GM12878 (cell line): Measurements from ENCODE around the gene PAGE4. TPM values are rescaled to one million over a fixed set of nuclear protein-coding genes. Genes with fewer than 3 reads are reported as not detected.

ENCODE experiments used
- ATAC-seq: fragments of 200-7000 bp; cut with Tn5 transposase; 3 replicates; pipeline ENCODE4 v1.9.1; 2020; ENCODE audit warnings: mild to moderate bottlenecking, moderate library complexity
- BruUV-seq: library from RNA; stranded (reverse); fragments of 400-500 nt; replicated peaks from 2 replicates; lab custom pipeline; 2021; lab: Mats Ljungman, UMichigan
- CTCF ChIA-PET: fragments of 300-600 bp; sonication (Branson Sonifier 250); formaldehyde crosslinking; extraction: SDS; loops from one replicate; lab custom pipeline; 2021; ENCODE audit warnings: inconsistent platforms; lab: Yijun Ruan, JAX
- POLR2A ChIA-PET: fragments of 350-600 bp; formaldehyde crosslinking; extraction: SDS; loops from one replicate; lab custom pipeline; 2021; ENCODE audit warnings: inconsistent platforms; lab: Charles Lee
- RAD21 ChIA-PET: fragments of 300-600 bp; sonication (Branson Sonifier 250); formaldehyde crosslinking; loops from one replicate; lab custom pipeline; 2023; ENCODE audit warnings: antibody characterized with exemption; ENCODE audit not compliant: unreplicated experiment; lab: Charles Lee
- SMC1A ChIA-PET: fragments of 300-600 bp; sonication (Branson Sonifier 250); formaldehyde crosslinking; loops from one replicate; lab custom pipeline; 2023; ENCODE audit not compliant: unreplicated experiment, uncharacterized antibody; lab: Charles Lee
- DNase-seq: peaks from one replicate; pipeline ENCODE4 v3.0.0-alpha.2; 2011; ENCODE audit warnings: low read depth, low spot score
- FAIRE-seq: peaks from 3 replicates; lab custom pipeline; 2011; peaks lifted over from hg19 to GRCh38; lab: Jason Lieb, UNC
- H2AFZ ChIP-seq: 2 replicates; pipeline ENCODE4 v1.6.0; 2011; ENCODE audit warnings: low read depth, low read length, control low read depth; ENCODE audit not compliant: control insufficient read depth
- H3K27ac ChIP-seq: 2 replicates; pipeline ENCODE4 v1.5.1; 2011; ENCODE audit warnings: control low read depth; ENCODE audit not compliant: control insufficient read depth, insufficient read depth
- H3K27me3 ChIP-seq, 2 experiments: replicated peaks in 1 of 2; 2 replicates each; pipeline versions ENCODE4 v1.6.0 to v1.6.1; 2011; ENCODE audit warnings: low read length in 1 of 2; ENCODE audit not compliant: control insufficient read depth in 2 of 2, insufficient read depth in 2 of 2
- H3K36me3 ChIP-seq, 2 experiments: 2 replicates each; pipeline ENCODE4 v1.5.1; 2011; ENCODE audit warnings: low read length in 1 of 2; ENCODE audit not compliant: control insufficient read depth in 2 of 2, insufficient read depth in 2 of 2
- H3K4me1 ChIP-seq: 2 replicates; pipeline ENCODE4 v1.6.1; 2011; ENCODE audit warnings: mild to moderate bottlenecking, low read length, moderate library complexity, mixed read lengths; ENCODE audit not compliant: control insufficient read depth, insufficient read depth
- H3K4me2 ChIP-seq: 2 replicates; pipeline ENCODE4 v1.6.0; 2011; ENCODE audit warnings: control low read depth; ENCODE audit not compliant: control insufficient read depth, insufficient read depth
- H3K4me3 ChIP-seq: fragments of 200-600 bp; sonication (generic); 2 replicates; pipeline ENCODE4 v1.5.1; 2016
- H3K79me2 ChIP-seq: 2 replicates; pipeline ENCODE4 v1.6.0; 2011; ENCODE audit warnings: low read length; ENCODE audit not compliant: control insufficient read depth, insufficient read depth
- H3K9ac ChIP-seq: 2 replicates; pipeline ENCODE4 v1.8.0; 2011; ENCODE audit warnings: low read length, control low read depth, mixed read lengths; ENCODE audit not compliant: control insufficient read depth, insufficient read depth
- H3K9me3 ChIP-seq: replicated peaks from 3 replicates; pipeline ENCODE4 v1.5.1; 2011; ENCODE audit warnings: mild to moderate bottlenecking, low read length; ENCODE audit not compliant: control insufficient read depth, insufficient read depth
- H4K20me1 ChIP-seq: 2 replicates; pipeline ENCODE4 v1.6.0; 2011; ENCODE audit not compliant: control insufficient read depth, insufficient read depth
- BMI1 ChIP-seq: fragments of 450-650 bp; IDR thresholded peaks from 2 replicates; pipeline ENCODE4 v1.6.1; 2016; ENCODE audit warnings: mild to moderate bottlenecking, moderate library complexity, borderline replicate concordance
- CBX3 ChIP-seq: fragments of 200-600 bp; sonication (generic); IDR thresholded peaks from 2 replicates; pipeline ENCODE4 v1.6.1; 2016; ENCODE audit warnings: low read depth, borderline replicate concordance
- CHD1 ChIP-seq: IDR thresholded peaks from 2 replicates; pipeline ENCODE4 v1.6.1; 2012; ENCODE audit warnings: low read depth, low read length, improper control_type of control experiment
- CHD2 ChIP-seq: IDR thresholded peaks from 2 replicates; pipeline ENCODE4 v1.6.1; 2011; ENCODE audit warnings: low read depth, low read length, improper control_type of control experiment, borderline replicate concordance
- CTCF ChIP-seq, 3 experiments: IDR thresholded peaks in 2 of 3; conservative IDR thresholded peaks in 1 of 3; 2 replicates each; pipeline ENCODE4 v1.5.1; 2011; ENCODE audit warnings: low read depth in 3 of 3, low read length in 3 of 3, mild to moderate bottlenecking in 3 of 3, control low read depth in 2 of 3, moderate library complexity in 2 of 3, inconsistent platforms in 1 of 3, mixed read lengths in 1 of 3; ENCODE audit not compliant: control insufficient read depth in 2 of 3, insufficient read depth in 1 of 3; ENCODE audit errors: extremely low read depth in 1 of 3
- EP300 ChIP-seq, 2 experiments: fragments of 150-350 bp in 1 of 2; IDR thresholded peaks; 2 replicates each; pipeline ENCODE4 v1.6.1; 2011 to 2012; ENCODE audit warnings: low read depth in 2 of 2, low read length in 2 of 2, borderline replicate concordance in 1 of 2, improper control_type of control experiment in 1 of 2, inconsistent platforms in 1 of 2; ENCODE audit not compliant: control insufficient read depth in 1 of 2
- ESRRA ChIP-seq: IDR thresholded peaks from 2 replicates; pipeline ENCODE4 v1.6.1; 2012; ENCODE audit warnings: mild to moderate bottlenecking, low read length, improper control_type of control experiment
- FOS ChIP-seq: IDR thresholded peaks from 3 replicates; pipeline ENCODE4 v1.6.1; 2011; ENCODE audit warnings: borderline replicate concordance; ENCODE audit not compliant: insufficient read length; ENCODE audit errors: extremely low read depth
- HDGF ChIP-seq: fragments of 450-650 bp; IDR thresholded peaks from 2 replicates; pipeline ENCODE4 v1.6.1; 2016; ENCODE audit warnings: antibody characterized with exemption
- JUNB ChIP-seq: IDR thresholded peaks from 2 replicates; pipeline ENCODE4 v1.6.1; 2016; ENCODE audit warnings: antibody characterized with exemption, mild to moderate bottlenecking
- MEF2B ChIP-seq: fragments of 450-650 bp; IDR thresholded peaks from 2 replicates; pipeline ENCODE4 v1.6.1; 2018; ENCODE audit warnings: mild to moderate bottlenecking, moderate library complexity; ENCODE audit not compliant: partially characterized antibody, poor library complexity, severe bottlenecking
- PKNOX1 ChIP-seq: fragments of 450-650 bp; IDR thresholded peaks from 2 replicates; pipeline ENCODE4 v1.6.1; 2016; ENCODE audit warnings: mild to moderate bottlenecking
- PML ChIP-seq: IDR thresholded peaks from 2 replicates; pipeline ENCODE4 v1.6.1; 2012; ENCODE audit warnings: low read length, inconsistent platforms
- SMC3 ChIP-seq: IDR thresholded peaks from 2 replicates; pipeline ENCODE4 v1.6.1; 2011; ENCODE audit warnings: low read length, improper control_type of control experiment, borderline replicate concordance
- SPI1 ChIP-seq: IDR thresholded peaks from 2 replicates; pipeline ENCODE4 v1.6.1; 2011; ENCODE audit warnings: low read depth, mild to moderate bottlenecking, low read length, moderate library complexity, borderline replicate concordance; ENCODE audit not compliant: insufficient read depth
- SUZ12 ChIP-seq: fragments of 200-600 bp; sonication (generic); IDR thresholded peaks from one replicate; pipeline ENCODE4 v1.6.1; 2018; ENCODE audit warnings: antibody characterized with exemption, mild to moderate bottlenecking; ENCODE audit not compliant: unreplicated experiment
- TCF3 ChIP-seq: IDR thresholded peaks from 2 replicates; pipeline ENCODE4 v1.6.1; 2012; ENCODE audit warnings: low read depth, mild to moderate bottlenecking, low read length, borderline replicate concordance; ENCODE audit not compliant: insufficient read depth
- USF2 ChIP-seq: IDR thresholded peaks from 2 replicates; pipeline ENCODE4 v1.6.1; 2011; ENCODE audit warnings: low read depth, low read length, improper control_type of control experiment, borderline replicate concordance
- YY1 ChIP-seq: IDR thresholded peaks from 2 replicates; pipeline ENCODE4 v1.6.1; 2011; ENCODE audit warnings: low read depth, mild to moderate bottlenecking, low read length
- WGBS: methylation state at CpG from one replicate; pipeline ENCODE4 v1.1.6; 2016; ENCODE audit warnings: low lambda C conversion rate; ENCODE audit not compliant: insufficient replicate concordance, insufficient coverage; ENCODE audit errors: missing lambda C conversion rate; 5-methylcytosine and 5-hydroxymethylcytosine counted together
- in situ Hi-C: fragments of 300-500 bp; cut with MboI; formaldehyde crosslinking; loops from 9 replicates; pipeline ENCODE4 v1.14.3; 2018; ENCODE audit warnings: mixed read lengths
- intact Hi-C: fragments of 100-400 bp; cut with micrococcal nuclease; formaldehyde crosslinking; loops from one replicate; pipeline ENCODE4 v1.14.2; 2022; ENCODE audit not compliant: unreplicated experiment
- polyA plus RNA-seq, 11 experiments: library from polyadenylated mRNA; depleted of rRNA in 4 of 11; unstranded in 6 of 11; stranded (reverse) in 5 of 11; fragments of >200 nt; fragmentation: Nextera tagmentation in 4 of 11; fragmentation: Illumina TruSeq in 1 of 11; extraction: Ambion mirVana in 4 of 11; extraction: Trizol in 1 of 11; gene quantifications; 1 replicate in 1 of 11; 2 replicates in 10 of 11; pipeline versions ENCODE4 v1.2.1 to v1.2.3, GENCODE V29; 2011 to 2016; ENCODE audit warnings: inconsistent platforms in 2 of 11, missing spikeins in 2 of 11, low read depth in 1 of 11
- total RNA-seq, 4 experiments: library from RNA; depleted of rRNA in 3 of 4; stranded (reverse); fragments of >200 nt in 3 of 4; fragmentation: Illumina TruSeq in 1 of 4; extraction: Trizol in 1 of 4; gene quantifications; 2 replicates each; pipeline versions ENCODE4 v1.2.1 to v1.2.3, GENCODE V29; 2013 to 2021
- TF ChIP-seq, protein P1 (sequence below): IDR thresholded peaks from 2 replicates; pipeline ENCODE4 v1.6.1; 2012; ENCODE audit warnings: low read depth, low read length, improper control_type of control experiment

PAGE4 gene
- total and polyA plus RNA-seq, 10 of the 15 experiments (the other 5 are each of a cell fraction or from before 2014, with no cell fraction given), result not detected

DNA sequence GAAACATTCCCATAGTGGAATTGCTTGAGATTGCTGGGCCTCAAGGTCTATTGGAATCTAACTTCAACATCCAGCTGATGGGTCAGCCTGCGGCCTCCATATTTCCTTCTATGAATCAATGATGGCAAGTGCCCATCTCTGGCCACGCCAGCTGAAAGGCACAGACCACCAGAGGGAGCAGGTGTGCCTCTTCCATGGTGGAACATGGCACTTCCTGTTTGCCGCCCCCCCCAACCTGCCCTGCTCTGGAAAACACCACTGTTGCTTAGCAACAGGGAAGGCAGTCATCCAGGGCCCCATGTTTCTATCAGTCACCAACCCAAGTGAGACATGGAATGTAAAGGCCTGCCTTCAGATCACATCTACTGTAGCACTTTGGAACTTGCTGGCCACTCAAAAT, 11.6 kb downstream of the PAGE4 start:
- H3K79me2 ChIP-seq, result no peaks in the 10 kb centered on the region
- ChIA-PET RAD21 (interaction anchor here (1.0 to 5.9 kb wide), 3 partner anchors 10 to 82 kb away, joined by 3 to 46 read pairs (median 3); partner anchors contain the start of genes CLCN5 and USP27X), SMC1A (interaction anchor here (1.9 to 6.2 kb wide), 2 partner anchors 36 to 39 kb away, joined by 5 to 35 read pairs; partner anchors contain the start of gene USP27X), POLR2A (no interaction called here), CTCF (interaction anchor here (0.6 to 6.7 kb wide), 7 partner anchors 19 to 648 kb away, joined by 3 to 85 read pairs (median 4); partner anchors contain the start of gene USP27X)
- H2AFZ ChIP-seq, result no peak overlapping the region
- no peaks in the 10 kb centered on the region for H3K9me3 ChIP-seq
- WGBS, result 28% methylated on average over 3 of the region's 3 CpGs
- H3K36me3 ChIP-seq, result no peaks in the 10 kb centered on the region
- no peaks in the 10 kb centered on the region for H3K4me1 ChIP-seq
- in situ Hi-C loops (no loop called here), intact Hi-C loops (loop anchor here (1.0 kb wide), 1 partner anchor 36 kb away; no protein-coding TSS in a partner anchor)
- no TSS peak for BruUV-seq
- H3K4me3 ChIP-seq, result no peak overlapping the region
- ATAC-seq, result peak; percentile 84
- no peak for FAIRE-seq
- peak; percentile 15 for DNase-seq
- no peak overlapping the region for H3K9ac ChIP-seq
- H3K27ac ChIP-seq, result no peak overlapping the region
- H3K27me3 ChIP-seq, result no peaks in the 10 kb centered on the region
- H4K20me1 ChIP-seq, result no peaks in the 10 kb centered on the region
- H3K4me2 ChIP-seq, result no peak overlapping the region
- TF ChIP-seq TCF3, result no peak
- peak; percentile 97 for TF ChIP-seq BMI1
- no peak for TF ChIP-seq SUZ12
- TF ChIP-seq CHD2, result no peak
- no peak for TF ChIP-seq PML
- TF ChIP-seq ESRRA, result no peak
- no peak for TF ChIP-seq CBX3
- no peak for TF ChIP-seq USF2
- no peak for TF ChIP-seq PKNOX1
- TF ChIP-seq MEF2B, result peak; percentile 12
- TF ChIP-seq SMC3, result peak; percentile 56; the same call in 1 of the 2 replicates
- peak; percentile 41 to 66 (median 57); a peak in 4 of 6 replicates for TF ChIP-seq CTCF (IDR thresholded peaks at IDR 0.05 in 2 of 3, conservative IDR thresholded peaks at IDR 0.05 in 1 of 3; ENCODE audit: control insufficient read depth in 2 of 3, extremely low read depth in 1 of 3, insufficient read depth in 1 of 3, low read depth in 3 of 3, low read length in 3 of 3)
- TF ChIP-seq FOS, result no peak
- TF ChIP-seq SPI1, result peak; percentile 63; the same call in 1 of the 2 replicates
- no peak for TF ChIP-seq CHD1
- TF ChIP-seq, protein P1, sequence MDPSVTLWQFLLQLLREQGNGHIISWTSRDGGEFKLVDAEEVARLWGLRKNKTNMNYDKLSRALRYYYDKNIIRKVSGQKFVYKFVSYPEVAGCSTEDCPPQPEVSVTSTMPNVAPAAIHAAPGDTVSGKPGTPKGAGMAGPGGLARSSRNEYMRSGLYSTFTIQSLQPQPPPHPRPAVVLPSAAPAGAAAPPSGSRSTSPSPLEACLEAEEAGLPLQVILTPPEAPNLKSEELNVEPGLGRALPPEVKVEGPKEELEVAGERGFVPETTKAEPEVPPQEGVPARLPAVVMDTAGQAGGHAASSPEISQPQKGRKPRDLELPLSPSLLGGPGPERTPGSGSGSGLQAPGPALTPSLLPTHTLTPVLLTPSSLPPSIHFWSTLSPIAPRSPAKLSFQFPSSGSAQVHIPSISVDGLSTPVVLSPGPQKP, result no peak
- no peak for TF ChIP-seq HDGF
- TF ChIP-seq YY1, result peak; percentile 66; the same call in 1 of the 2 replicates
- TF ChIP-seq JUNB, result no peak
- no peak for TF ChIP-seq EP300 (IDR thresholded peaks at IDR 0.05; ENCODE audit: borderline replicate concordance in 1 of 2, control insufficient read depth in 1 of 2, low read depth in 2 of 2, low read length in 2 of 2)
